Lower leg skin (tissue), 3 donors: ENCODE results near the gene ACSM4.
"Not testable (repeated sequence)": the region's sequence is repeated elsewhere in the genome, so short reads cannot be mapped to it uniquely, and the experiment has no call there.

ENCODE experiments used
- CTCF ChIP-seq, 3 donors: fragments of 450-650 bp; IDR thresholded peaks; one replicate each; pipeline ENCODE4 v1.5.1; 2016; ENCODE audit warnings: antibody characterized with exemption in 3 of 3, mild to moderate bottlenecking in 3 of 3, moderate library complexity in 2 of 3
- POLR2A ChIP-seq, 2 donors: fragments of 450-650 bp; IDR thresholded peaks; one replicate each; pipeline ENCODE4 v1.6.1; 2016 to 2017; ENCODE audit warnings: antibody characterized with exemption in 2 of 2, mild to moderate bottlenecking in 1 of 2, moderate library complexity in 1 of 2

- TF ChIP-seq POLR2A, CTCF (IDR thresholded peaks at IDR 0.05): not testable (repeated sequence)
Observed at GRCh38 chr12:7275482-7275881, 28.4 kb upstream of the ACSM4 start.
